HEK293 (cell line): ENCODE data around the gene GPR107.
A peak's percentile ranks its signal among the peaks of the same experiment; 100 is the strongest.

ENCODE experiments used
- CTCF ChIA-PET: fragments of 350-600 bp; formaldehyde crosslinking; extraction: SDS; loops from one replicate; lab custom pipeline; 2021; ENCODE audit warnings: antibody characterized with exemption; lab: Yijun Ruan, JAX
- POLR2A ChIA-PET: fragments of 300-600 bp; formaldehyde crosslinking; extraction: SDS; loops from one replicate; lab custom pipeline; 2020; ENCODE audit warnings: antibody characterized with exemption, inconsistent platforms; lab: Yijun Ruan, JAX
- H3K27ac ChIP-seq: fragments of 200-500 bp; sonication (Bioruptor generic); 2 replicates; pipeline ENCODE4 v1.5.1; 2014; ENCODE audit warnings: low read depth, low read length, control low read depth, inconsistent platforms; ENCODE audit errors: extremely low read depth
- H3K36me3 ChIP-seq, 2 experiments: fragments of 200-500 bp in 1 of 2; sonication (Bioruptor generic) in 1 of 2; 1 replicate in 1 of 2; 2 replicates in 1 of 2; pipeline ENCODE4 v1.5.1; 2014 to 2017; ENCODE audit warnings: inconsistent platforms in 2 of 2, low read length in 2 of 2; ENCODE audit not compliant: control insufficient read depth in 2 of 2, insufficient read depth in 1 of 2
- H3K4me1 ChIP-seq: fragments of 200-500 bp; sonication (Bioruptor generic); 2 replicates; pipeline ENCODE4 v1.5.1; 2014; ENCODE audit warnings: mild to moderate bottlenecking, low read length, inconsistent platforms; ENCODE audit not compliant: control insufficient read depth, insufficient read depth
- H3K4me3 ChIP-seq: 2 replicates; pipeline ENCODE4 v1.5.1; 2011; ENCODE audit warnings: low read depth, mild to moderate bottlenecking, control low read depth, low read length, moderate library complexity
- H3K9me3 ChIP-seq: fragments of 200-500 bp; sonication (Bioruptor generic); 2 replicates; pipeline ENCODE4 v1.5.1; 2014; ENCODE audit warnings: low read depth, low read length, inconsistent platforms; ENCODE audit not compliant: control insufficient read depth, insufficient read depth
- EGR2 ChIP-seq: fragments of 450-650 bp; formaldehyde crosslinking; IDR thresholded peaks from 2 replicates; pipeline ENCODE4 v1.5.1; 2016; ENCODE audit warnings: low read depth, missing biosample characterization, missing genetic modification characterization
- GLIS2 ChIP-seq: fragments of 450-650 bp; formaldehyde crosslinking; IDR thresholded peaks from 2 replicates; pipeline ENCODE4 v1.5.1; 2016; ENCODE audit warnings: missing biosample characterization, missing genetic modification characterization
- HOXC10 ChIP-seq: sonication (generic); formaldehyde crosslinking; IDR thresholded peaks from 2 replicates; pipeline ENCODE4 v1.8.1; 2023; ENCODE audit warnings: mild to moderate bottlenecking, missing genetic modification reagents
- KLF9 ChIP-seq: fragments of 450-650 bp; formaldehyde crosslinking; IDR thresholded peaks from 2 replicates; pipeline ENCODE4 v1.5.1; 2016; ENCODE audit warnings: missing biosample characterization, missing genetic modification characterization, low read depth
- OSR2 ChIP-seq: fragments of 450-650 bp; formaldehyde crosslinking; IDR thresholded peaks from 2 replicates; pipeline ENCODE4 v1.5.1; 2016; ENCODE audit warnings: missing biosample characterization, missing genetic modification characterization
- SP2 ChIP-seq: fragments of 450-650 bp; formaldehyde crosslinking; IDR thresholded peaks from 2 replicates; pipeline ENCODE4 v1.5.1; 2016; ENCODE audit warnings: missing biosample characterization, missing genetic modification characterization
- YY1 ChIP-seq: fragments of 450-650 bp; formaldehyde crosslinking; IDR thresholded peaks from 2 replicates; pipeline ENCODE4 v1.5.1; 2018; ENCODE audit warnings: missing biosample characterization, missing genetic modification characterization
- ZBTB17 ChIP-seq: fragments of 450-650 bp; formaldehyde crosslinking; IDR thresholded peaks from 2 replicates; pipeline ENCODE4 v1.5.1; 2016; ENCODE audit warnings: missing biosample characterization, missing genetic modification characterization
- ZBTB7A ChIP-seq: fragments of 450-650 bp; formaldehyde crosslinking; IDR thresholded peaks from 2 replicates; pipeline ENCODE4 v1.5.1; 2016; ENCODE audit warnings: low read depth, missing biosample characterization, missing genetic modification characterization
- ZFHX2 ChIP-seq: fragments of 450-650 bp; formaldehyde crosslinking; conservative IDR thresholded peaks from 2 replicates; pipeline ENCODE4 v1.5.1; 2016; ENCODE audit warnings: missing biosample characterization, missing genetic modification characterization
- ZFP37 ChIP-seq: fragments of 450-650 bp; formaldehyde crosslinking; IDR thresholded peaks from 2 replicates; pipeline ENCODE4 v1.5.1; 2016; ENCODE audit warnings: missing biosample characterization, missing genetic modification characterization
- ZNF121 ChIP-seq: fragments of 450-650 bp; formaldehyde crosslinking; IDR thresholded peaks from 2 replicates; pipeline ENCODE4 v1.5.1; 2016; ENCODE audit warnings: missing biosample characterization, missing genetic modification characterization
- ZNF132 ChIP-seq: fragments of 450-650 bp; formaldehyde crosslinking; IDR thresholded peaks from 2 replicates; pipeline ENCODE4 v1.5.1; 2017; ENCODE audit warnings: missing biosample characterization, missing genetic modification characterization, borderline replicate concordance
- ZNF133 ChIP-seq: fragments of 450-650 bp; formaldehyde crosslinking; IDR thresholded peaks from 2 replicates; pipeline ENCODE4 v1.5.1; 2016; ENCODE audit warnings: missing biosample characterization, missing genetic modification characterization
- ZNF169 ChIP-seq: fragments of 450-650 bp; formaldehyde crosslinking; IDR thresholded peaks from 2 replicates; pipeline ENCODE4 v1.5.1; 2016; ENCODE audit warnings: missing biosample characterization, missing genetic modification characterization
- ZNF335 ChIP-seq: fragments of 450-650 bp; formaldehyde crosslinking; conservative IDR thresholded peaks from 2 replicates; pipeline ENCODE4 v1.5.1; 2016; ENCODE audit warnings: missing biosample characterization, missing genetic modification characterization
- ZNF626 ChIP-seq: fragments of 450-650 bp; sonication (Bioruptor Pico); formaldehyde crosslinking; IDR thresholded peaks from 2 replicates; pipeline ENCODE4 v1.5.1; 2018; ENCODE audit warnings: missing biosample characterization, missing genetic modification characterization, inconsistent platforms
- ZNF660 ChIP-seq: fragments of 450-650 bp; IDR thresholded peaks from 2 replicates; pipeline ENCODE4 v1.5.1; 2018; ENCODE audit warnings: missing biosample characterization, mild to moderate bottlenecking, missing genetic modification characterization
- ZNF677 ChIP-seq: fragments of 450-650 bp; IDR thresholded peaks from 2 replicates; pipeline ENCODE4 v1.5.0; 2018; ENCODE audit warnings: missing biosample characterization, mild to moderate bottlenecking, missing genetic modification characterization, moderate library complexity
- ZNF707 ChIP-seq: fragments of 450-650 bp; formaldehyde crosslinking; IDR thresholded peaks from 2 replicates; pipeline ENCODE4 v1.5.1; 2016; ENCODE audit warnings: missing biosample characterization, missing genetic modification characterization
- ZNF777 ChIP-seq: fragments of 450-650 bp; formaldehyde crosslinking; IDR thresholded peaks from 2 replicates; pipeline ENCODE4 v1.5.1; 2017; ENCODE audit warnings: missing biosample characterization, missing genetic modification characterization, borderline replicate concordance
- ZNF791 ChIP-seq: fragments of 450-650 bp; formaldehyde crosslinking; IDR thresholded peaks from 2 replicates; pipeline ENCODE4 v1.5.1; 2016; ENCODE audit warnings: missing biosample characterization, missing genetic modification characterization
- ZNF830 ChIP-seq: fragments of 450-650 bp; IDR thresholded peaks from 2 replicates; pipeline ENCODE4 v1.5.0; 2018; ENCODE audit warnings: missing biosample characterization, missing genetic modification characterization, low read depth, mild to moderate bottlenecking, moderate library complexity
- ZSCAN16 ChIP-seq: fragments of 450-650 bp; formaldehyde crosslinking; IDR thresholded peaks from 2 replicates; pipeline ENCODE4 v1.5.1; 2016; ENCODE audit warnings: missing biosample characterization, missing genetic modification characterization
- TF ChIP-seq, protein P1 (sequence below): fragments of 450-650 bp; formaldehyde crosslinking; IDR thresholded peaks from 2 replicates; pipeline ENCODE4 v1.5.1; 2016; ENCODE audit warnings: missing biosample characterization, missing genetic modification characterization
- TF ChIP-seq, protein P2 (sequence below): fragments of 450-650 bp; formaldehyde crosslinking; IDR thresholded peaks from 2 replicates; pipeline ENCODE4 v1.5.1; 2016; ENCODE audit warnings: missing biosample characterization, missing genetic modification characterization
- TF ChIP-seq, protein P3 (sequence below): fragments of 450-650 bp; formaldehyde crosslinking; IDR thresholded peaks from 2 replicates; pipeline ENCODE4 v1.5.1; 2016; ENCODE audit warnings: missing biosample characterization, missing genetic modification characterization, low read depth

The GPR107 gene

DNA sequence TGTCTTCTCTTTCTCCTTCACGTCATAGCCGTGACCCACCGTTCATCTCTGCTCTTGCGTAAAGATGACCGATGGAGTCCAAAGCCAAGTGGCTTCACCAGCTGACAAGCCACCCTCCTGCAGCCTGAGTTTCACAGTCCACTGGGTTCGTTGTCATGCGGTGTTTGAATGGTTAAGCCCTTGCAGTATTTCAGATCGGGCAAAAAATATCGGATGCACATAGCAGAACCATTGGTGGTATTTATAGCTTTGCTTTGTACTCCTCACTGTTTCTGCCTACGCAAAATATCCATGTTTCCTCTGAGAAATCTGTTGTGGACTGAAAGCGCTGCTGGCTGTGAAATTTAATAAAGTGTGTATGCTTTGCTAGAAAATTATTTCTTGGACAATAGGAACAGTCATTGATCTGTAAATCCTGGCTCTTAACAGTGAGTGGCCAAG, 84.0 kb downstream of the GPR107 start:
- H3K4me1 ChIP-seq, result no peaks in the 10 kb centered on the region
- CTCF ChIA-PET, result interaction anchor here (0.6 to 1.3 kb wide), 2 partner anchors 31 to 82 kb away, joined by 3 to 7 read pairs; no protein-coding TSS in a partner anchor
- peaks cover 0 to 16% of the 10 kb centered on the region in 2 experiments; a peak in 1 of 3 replicates for H3K36me3 ChIP-seq
- TF ChIP-seq, protein P1, sequence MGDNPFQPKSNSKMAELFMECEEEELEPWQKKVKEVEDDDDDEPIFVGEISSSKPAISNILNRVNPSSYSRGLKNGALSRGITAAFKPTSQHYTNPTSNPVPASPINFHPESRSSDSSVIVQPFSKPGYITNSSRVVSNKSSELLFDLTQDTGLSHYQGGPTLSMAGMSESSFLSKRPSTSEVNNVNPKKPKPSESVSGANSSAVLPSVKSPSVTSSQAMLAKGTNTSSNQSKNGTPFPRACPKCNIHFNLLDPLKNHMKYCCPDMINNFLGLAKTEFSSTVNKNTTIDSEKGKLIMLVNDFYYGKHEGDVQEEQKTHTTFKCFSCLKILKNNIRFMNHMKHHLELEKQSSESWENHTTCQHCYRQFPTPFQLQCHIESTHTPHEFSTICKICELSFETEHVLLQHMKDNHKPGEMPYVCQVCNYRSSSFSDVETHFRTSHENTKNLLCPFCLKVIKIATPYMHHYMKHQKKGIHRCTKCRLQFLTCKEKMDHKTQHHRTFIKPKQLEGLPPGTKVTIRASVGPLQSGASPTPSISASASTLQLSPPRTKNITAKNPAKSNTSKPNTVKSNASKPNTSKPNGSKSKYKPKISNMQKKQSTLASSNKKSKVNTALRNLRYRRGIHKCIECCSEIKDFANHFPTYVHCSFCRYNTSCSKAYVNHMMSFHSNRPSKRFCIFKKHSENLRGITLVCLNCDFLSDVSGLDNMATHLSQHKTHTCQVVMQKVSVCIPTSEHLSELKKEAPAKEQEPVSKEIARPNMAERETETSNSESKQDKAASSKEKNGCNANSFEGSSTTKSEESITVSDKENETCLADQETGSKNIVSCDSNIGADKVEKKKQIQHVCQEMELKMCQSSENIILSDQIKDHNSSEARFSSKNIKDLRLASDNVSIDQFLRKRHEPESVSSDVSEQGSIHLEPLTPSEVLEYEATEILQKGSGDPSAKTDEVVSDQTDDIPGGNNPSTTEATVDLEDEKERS (tag by site-specific recombination), result no peak
- TF ChIP-seq YY1 (tag by site-specific recombination) (no peak), ZNF791 (tag by site-specific recombination) (no peak), ZNF169 (tag by site-specific recombination) (no peak), HOXC10 (CRISPR knock-in tag) (no peak), ZNF707 (tag by site-specific recombination) (no peak), ZFP37 (tag by site-specific recombination) (no peak), OSR2 (tag by site-specific recombination) (no peak)
- TF ChIP-seq, protein P2, sequence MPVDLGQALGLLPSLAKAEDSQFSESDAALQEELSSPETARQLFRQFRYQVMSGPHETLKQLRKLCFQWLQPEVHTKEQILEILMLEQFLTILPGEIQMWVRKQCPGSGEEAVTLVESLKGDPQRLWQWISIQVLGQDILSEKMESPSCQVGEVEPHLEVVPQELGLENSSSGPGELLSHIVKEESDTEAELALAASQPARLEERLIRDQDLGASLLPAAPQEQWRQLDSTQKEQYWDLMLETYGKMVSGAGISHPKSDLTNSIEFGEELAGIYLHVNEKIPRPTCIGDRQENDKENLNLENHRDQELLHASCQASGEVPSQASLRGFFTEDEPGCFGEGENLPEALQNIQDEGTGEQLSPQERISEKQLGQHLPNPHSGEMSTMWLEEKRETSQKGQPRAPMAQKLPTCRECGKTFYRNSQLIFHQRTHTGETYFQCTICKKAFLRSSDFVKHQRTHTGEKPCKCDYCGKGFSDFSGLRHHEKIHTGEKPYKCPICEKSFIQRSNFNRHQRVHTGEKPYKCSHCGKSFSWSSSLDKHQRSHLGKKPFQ, result no peak
- H3K27ac ChIP-seq, result no peak overlapping the region
- POLR2A ChIA-PET, result interaction anchor here (0.5 to 0.6 kb wide), 2 partner anchors 13 to 75 kb away, joined by 3 to 7 read pairs; no protein-coding TSS in a partner anchor
- no peak overlapping the region for H3K4me3 ChIP-seq
- H3K9me3 ChIP-seq, result no peaks in the 10 kb centered on the region

DNA sequence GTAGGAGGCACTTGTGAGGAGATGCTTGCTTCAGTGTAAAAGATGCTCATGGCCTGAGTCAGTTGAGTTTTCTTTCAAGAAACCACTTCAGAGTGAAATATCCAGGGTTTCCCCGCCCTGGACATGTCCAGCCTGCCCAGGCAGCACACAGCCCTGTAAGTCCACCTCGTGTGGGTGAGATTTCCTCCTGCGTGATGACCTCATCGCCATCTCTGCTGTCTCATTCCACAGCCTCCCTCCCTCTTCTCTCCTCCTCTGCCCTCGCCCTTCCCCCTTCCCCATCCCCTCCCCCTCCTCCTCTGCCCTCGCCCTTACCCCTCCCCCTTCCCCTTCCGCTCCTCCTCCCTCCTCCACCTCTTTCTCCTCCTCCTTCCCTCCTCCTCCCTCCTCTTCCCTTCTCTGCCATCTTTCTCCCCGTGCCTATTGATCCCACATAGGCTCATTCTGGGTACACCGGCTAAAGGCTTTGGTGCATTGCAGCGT, 84.5 kb downstream of the GPR107 start:
- H3K9me3 ChIP-seq, result no peaks in the 10 kb centered on the region
- H3K4me3 ChIP-seq, result no peak overlapping the region
- H3K27ac ChIP-seq, result no peak overlapping the region
- no peaks in the 10 kb centered on the region for H3K4me1 ChIP-seq
- ChIA-PET POLR2A (interaction anchor here (0.5 to 0.6 kb wide), 2 partner anchors 14 to 75 kb away, joined by 3 to 7 read pairs; no protein-coding TSS in a partner anchor), CTCF (interaction anchor here (0.6 to 1.3 kb wide), 3 partner anchors 13 to 31 kb away, joined by 5 to 7 read pairs (median 7); no protein-coding TSS in a partner anchor)
- peaks cover 0 to 12% of the 10 kb centered on the region in 2 experiments; a peak in 1 of 3 replicates for H3K36me3 ChIP-seq
- TF ChIP-seq ZBTB17, result no peak
- TF ChIP-seq ZNF133 (tag by site-specific recombination), result no peak
- TF ChIP-seq ZSCAN16 (tag by site-specific recombination), result no peak
- no peak for TF ChIP-seq ZNF777
- TF ChIP-seq EGR2, result peak; percentile 86
- TF ChIP-seq ZNF626 (tag by site-specific recombination), result no peak
- TF ChIP-seq SP2 (tag by site-specific recombination), result 0 out of 2 replicates have a peak, but pooled peaks have one; percentile 11
- no peak for TF ChIP-seq ZNF121 (tag by site-specific recombination)
- no peak for TF ChIP-seq ZNF677 (tag by site-specific recombination)
- no peak for TF ChIP-seq GLIS2 (tag by site-specific recombination)
- TF ChIP-seq KLF9 (tag by site-specific recombination), result no peak
- TF ChIP-seq ZNF830 (tag by site-specific recombination), result no peak
- no peak for TF ChIP-seq ZNF335 (tag by site-specific recombination)
- TF ChIP-seq, protein P3, sequence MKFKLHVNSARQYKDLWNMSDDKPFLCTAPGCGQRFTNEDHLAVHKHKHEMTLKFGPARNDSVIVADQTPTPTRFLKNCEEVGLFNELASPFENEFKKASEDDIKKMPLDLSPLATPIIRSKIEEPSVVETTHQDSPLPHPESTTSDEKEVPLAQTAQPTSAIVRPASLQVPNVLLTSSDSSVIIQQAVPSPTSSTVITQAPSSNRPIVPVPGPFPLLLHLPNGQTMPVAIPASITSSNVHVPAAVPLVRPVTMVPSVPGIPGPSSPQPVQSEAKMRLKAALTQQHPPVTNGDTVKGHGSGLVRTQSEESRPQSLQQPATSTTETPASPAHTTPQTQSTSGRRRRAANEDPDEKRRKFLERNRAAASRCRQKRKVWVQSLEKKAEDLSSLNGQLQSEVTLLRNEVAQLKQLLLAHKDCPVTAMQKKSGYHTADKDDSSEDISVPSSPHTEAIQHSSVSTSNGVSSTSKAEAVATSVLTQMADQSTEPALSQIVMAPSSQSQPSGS (tag by site-specific recombination), result peak; percentile 71
- TF ChIP-seq ZBTB7A (tag by site-specific recombination), result no peak
- no peak for TF ChIP-seq ZNF660
- TF ChIP-seq, protein P1 (tag by site-specific recombination), result no peak
- no peak for TF ChIP-seq ZNF132
- peak; percentile 83 for TF ChIP-seq ZFHX2 (tag by site-specific recombination)
